Psoas muscle (tissue), 8 donors: ENCODE results near the gene CRYGN. TPM values are rescaled to one million over a fixed set of nuclear protein-coding genes. Genes with fewer than 3 reads are reported as not detected.

ENCODE experiments used
- ATAC-seq, 4 donors: fragments of 200-7000 bp; cut with Tn5 transposase; one replicate each; pipeline ENCODE4 v1.9.1; 2020; ENCODE audit warnings: moderate library complexity in 3 of 4, mild to moderate bottlenecking in 2 of 4
- DNase-seq, 2 donors: peaks; one replicate each; pipeline ENCODE4 v3.0.0-alpha.2; 2020
- H3K27ac ChIP-seq: fragments of 200-600 bp; one replicate; pipeline ENCODE4 v1.8.0; 2022
- H3K27me3 ChIP-seq, 3 donors: fragments of 200-600 bp in 1 of 3; one replicate each; pipeline versions ENCODE4 v1.6.1 to v1.8.0; 2013 to 2022; ENCODE audit warnings: low read length in 2 of 3, mild to moderate bottlenecking in 2 of 3, moderate library complexity in 1 of 3; ENCODE audit not compliant: insufficient read depth in 3 of 3
- H3K36me3 ChIP-seq, 2 donors: fragments of 200-600 bp in 1 of 2; one replicate each; pipeline versions ENCODE4 v1.6.1 to v1.8.0; 2013 to 2022; ENCODE audit warnings: low read depth in 1 of 2, mild to moderate bottlenecking in 1 of 2, moderate library complexity in 1 of 2; ENCODE audit not compliant: insufficient read depth in 1 of 2
- H3K4me1 ChIP-seq: fragments of 200-600 bp; one replicate; pipeline ENCODE4 v1.8.0; 2022
- H3K4me3 ChIP-seq: fragments of 200-600 bp; one replicate; pipeline ENCODE4 v1.8.0; 2022; ENCODE audit warnings: mild to moderate bottlenecking
- H3K9me3 ChIP-seq: fragments of 200-600 bp; one replicate; pipeline ENCODE4 v1.8.0; 2022
- CTCF ChIP-seq: fragments of 200-600 bp; IDR thresholded peaks from one replicate; pipeline ENCODE4 v1.8.0; 2022; ENCODE audit warnings: antibody characterized with exemption
- WGBS, 3 donors: extraction: QIAGEN DNeasy Blood & Tissue Kit; methylation state at CpG; one replicate each; pipeline versions ENCODE4 v1.1.6 to v1.1.7; 2013; 5-methylcytosine and 5-hydroxymethylcytosine counted together
- intact Hi-C, 2 donors: fragments of 100-400 bp; cut with DNase I; formaldehyde crosslinking; loops; one replicate each; pipeline versions ENCODE4 v1.11.0 to v1.14.2; 2022
- polyA plus RNA-seq, 3 donors: library from polyadenylated mRNA; stranded (reverse); fragments of 200-250 nt; gene quantifications; one replicate each; pipeline ENCODE4 v1.2.3, GENCODE V29; 2013
- total RNA-seq, 4 donors: library from RNA; stranded (reverse); fragmentation: NEBNext Ultra II Directional in 2 of 4; extraction: Animal tissue kit (Norgen Biotek cat#: 25700) in 2 of 4; gene quantifications; one replicate each; pipeline versions ENCODE4 v1.2.1 to v1.2.4, GENCODE V29; 2021 to 2023
- donor health status: healthy with polysubstance abuse.
- donor health status: DM: no; HTN: no; CAD: no; lungs with moderate emphysema.
- donor health status: Bipolar disorder and iron deficiency.
- donor health status: healthy.
- donor health status: DM: yes; HTN: yes; CAD: no.
- donor health status: DM: no; HTN: no; CAD: no.
- donor health status: DM: no; HTN: no; CAD: no.
- donor health status: DM: yes; HTN: yes; CAD: no.

CRYGN gene
- total and polyA plus RNA-seq, 7 donors = 0.12 to 0.15 TPM; not detected in 5

GRCh38 chr7:151451626-151452571 is 12.0 kb upstream of the CRYGN start:
- no peaks in the 10 kb centered on the region for H3K27me3 ChIP-seq
- H3K4me1 ChIP-seq = no peaks in the 10 kb centered on the region
- DNase-seq (no peak), ATAC-seq (no peak)
- TF ChIP-seq CTCF = no peak
- no peaks in the 10 kb centered on the region for H3K9me3 ChIP-seq
- no peaks in the 10 kb centered on the region for H3K36me3 ChIP-seq
- 83 to 88% (median 86%) methylated on average over 21 to 23 of the region's 23 CpGs for WGBS, 3 donors
- H3K4me3 ChIP-seq = no peak overlapping the region
- no peak overlapping the region for H3K27ac ChIP-seq
- intact Hi-C loops = loop anchor here in 1 of 2 donors (10.0 kb wide), 1 partner anchor 303 kb away; no protein-coding TSS in a partner anchor

- Histone ChIP-seq H3K4me1 (no peaks in the 10 kb centered on the region), H3K4me3 (no peak overlapping the region), H3K9me3 (no peaks in the 10 kb centered on the region), H3K27me3 (no peaks in the 10 kb centered on the region), H3K36me3 (no peaks in the 10 kb centered on the region), H3K27ac (no peak overlapping the region)
- intact Hi-C loops = loop anchor here in 1 of 2 donors (10.0 kb wide), 1 partner anchor 304 kb away; no protein-coding TSS in a partner anchor
- DNase-seq (no peak), ATAC-seq (no peak)
- TF ChIP-seq CTCF = no peak
- 85 to 93% (median 85%) methylated on average over 5 of the region's 5 CpGs for WGBS, 3 donors
These were observed 11.2 kb upstream of the CRYGN start for GRCh38 chr7:151451156-151451555.

- no peak overlapping the region for H3K27ac ChIP-seq
- H3K27me3 ChIP-seq = no peaks in the 10 kb centered on the region
- 85 to 90% (median 86%) methylated on average over 9 of the region's 9 CpGs for WGBS, 3 donors
- no peaks in the 10 kb centered on the region for H3K36me3 ChIP-seq
- DNase-seq = peak in 1 of 2 donors; percentile 28
- no peak for TF ChIP-seq CTCF
- H3K4me3 ChIP-seq = no peak overlapping the region
- no peaks in the 10 kb centered on the region for H3K4me1 ChIP-seq
- no peak for ATAC-seq
- no peaks in the 10 kb centered on the region for H3K9me3 ChIP-seq
- intact Hi-C loops = loop anchor here (2.0 to 10.0 kb wide), 3 partner anchors 81 to 305 kb away; no protein-coding TSS in a partner anchor
These were observed 10.0 kb upstream of the CRYGN start for GRCh38 chr7:151449990-151450389.

- Histone ChIP-seq H3K27ac (no peak overlapping the region), H3K27me3 (no peaks in the 10 kb centered on the region), H3K9me3 (no peaks in the 10 kb centered on the region), H3K4me3 (peak overlapping the region; percentile 70), H3K36me3 (no peaks in the 10 kb centered on the region), H3K4me1 (no peaks in the 10 kb centered on the region)
- DNase-seq = peak; percentile 74 to 80
- TF ChIP-seq CTCF = peak; percentile 73
- WGBS, 3 donors = 12 to 17% (median 15%) methylated on average over 47 to 61 of the region's 61 CpGs
- peak; percentile 68 to 93 (median 83) for ATAC-seq
- intact Hi-C loops = loop anchor here (1.0 to 5.0 kb wide), 3 partner anchors 80 to 131 kb away; no protein-coding TSS in a partner anchor
These were observed 8.6 kb upstream of the CRYGN start for GRCh38 chr7:151448261-151449252.
